ENCODE data around the gene KIR3DL1. TPM values are rescaled to one million over a fixed set of nuclear protein-coding genes. Genes with fewer than 3 reads are reported as not detected.

The KIR3DL1 gene
- total RNA-seq, 2 experiments from 2014 or later: not detected

- H3K36me3 Mint-ChIP-seq: no peaks in the 10 kb centered on the region
- no peaks in the 10 kb centered on the region for H3K4me1 Mint-ChIP-seq (ENCODE audit: low read depth)
- ChIA-PET CTCF (no interaction called here), POLR2A (no interaction called here)
- intact Hi-C loops (cut with micrococcal nuclease): no loop called here
- no peak within 1 kb of the TSS for H3K27ac Mint-ChIP-seq
- H3K27me3 Mint-ChIP-seq: peaks cover 6% of the 10 kb centered on the region
- DNase-seq: no peak
- no peaks in the 10 kb centered on the region for H3K9me3 Mint-ChIP-seq
- no peak within 1 kb of the TSS for H3K4me3 Mint-ChIP-seq
Measured at GRCh38 chr19:54873990-54874389, 57.7 kb downstream of the KIR3DL1 start, which contains the start of gene FCAR. TSS of gene FCAR (plus strand) at chr19:54874235. CDS start at chr19:54874290, 55 bp downstream.

- ChIA-PET CTCF (no interaction called here), POLR2A (interaction anchor here (0.6 kb wide), 1 partner anchor 32 kb away, joined by 3 read pairs; no protein-coding TSS in a partner anchor)
- Mint-ChIP-seq H3K27ac (no peak overlapping the region), H3K4me3 (no peak overlapping the region), H3K27me3 (peaks cover 11% of the 10 kb centered on the region), H3K4me1 (ENCODE audit: low read depth) (no peaks in the 10 kb centered on the region), H3K36me3 (no peaks in the 10 kb centered on the region), H3K9me3 (no peaks in the 10 kb centered on the region)
- no peak for DNase-seq
- intact Hi-C loops (cut with micrococcal nuclease): no loop called here
Measured at GRCh38 chr19:54875506-54875905, 59.2 kb downstream of the KIR3DL1 start.

- POLR2A ChIA-PET: no interaction called here
- intact Hi-C loops (cut with micrococcal nuclease): no loop called here
- Mint-ChIP-seq H3K36me3 (no peaks in the 10 kb centered on the region), H3K27ac (no peak overlapping the region), H3K9me3 (no peaks in the 10 kb centered on the region), H3K4me3 (no peak overlapping the region), H3K27me3 (peaks cover 13% of the 10 kb centered on the region), H3K4me1 (ENCODE audit: low read depth) (no peaks in the 10 kb centered on the region)
- no peak for DNase-seq
- CTCF ChIA-PET: no interaction called here
Measured at GRCh38 chr19:54877471-54877870, 61.2 kb downstream of the KIR3DL1 start.

Other genes starting within 250 kb of the KIR3DL1 start
- not detected for gene LILRA2, start 242.7 kb upstream of the KIR3DL1 start, total RNA-seq
- gene LILRA1, start 222.8 kb upstream of the KIR3DL1 start, total RNA-seq: not detected
- gene LILRB1, start 186.0 kb upstream of the KIR3DL1 start, total RNA-seq: not detected
- gene LILRB4, start 153.5 kb upstream of the KIR3DL1 start, total RNA-seq: not detected
- not detected for gene KIR3DL3, start 92.0 kb upstream of the KIR3DL1 start, total RNA-seq
- gene KIR2DL3, start 78.0 kb upstream of the KIR3DL1 start, total RNA-seq: not detected
- gene KIR2DL1, start 46.7 kb upstream of the KIR3DL1 start, total RNA-seq: not detected
- gene KIR2DL4, start 12.9 kb upstream of the KIR3DL1 start, total RNA-seq: not detected
- not detected for gene KIR2DS4, start 16.2 kb downstream of the KIR3DL1 start, total RNA-seq
- under 1 TPM; 0.27 to 0.48 TPM for gene KIR3DL2, start 34.0 kb downstream of the KIR3DL1 start, total RNA-seq
- gene FCAR, start 57.8 kb downstream of the KIR3DL1 start, total RNA-seq: not detected
- gene NCR1, start 89.7 kb downstream of the KIR3DL1 start, total RNA-seq: not detected
- gene NLRP7, start 131.1 kb downstream of the KIR3DL1 start, total RNA-seq: not detected
- 10 to 100 TPM in 1 of 2 experiments, 1 to 10 TPM in 1; 8.1 to 10.3 TPM for gene NLRP2, start 149.9 kb downstream of the KIR3DL1 start, total RNA-seq
- not detected for gene GP6, start 221.8 kb downstream of the KIR3DL1 start, total RNA-seq
- gene RDH13, start 246.7 kb downstream of the KIR3DL1 start, total RNA-seq: 10 to 100 TPM; 11.0 to 12.8 TPM

Measured in activated CD4-positive, alpha-beta memory T cell treated with anti-CD3 and anti-CD28 coated beads for 36 hours (primary cell).